ENCODE measurements around the gene ZNF217. TPM values are rescaled to one million over a fixed set of nuclear protein-coding genes. Genes with fewer than 3 reads are reported as not detected.
A peak's percentile ranks its signal among the peaks of the same experiment; 100 is the strongest.
"Not testable (repeated sequence)": the region's sequence is repeated elsewhere in the genome, so short reads cannot be mapped to it uniquely, and the experiment has no call there.

The ZNF217 gene
- total RNA-seq, 2 experiments from 2014 or later, result 51.3 to 51.8 TPM

DNA sequence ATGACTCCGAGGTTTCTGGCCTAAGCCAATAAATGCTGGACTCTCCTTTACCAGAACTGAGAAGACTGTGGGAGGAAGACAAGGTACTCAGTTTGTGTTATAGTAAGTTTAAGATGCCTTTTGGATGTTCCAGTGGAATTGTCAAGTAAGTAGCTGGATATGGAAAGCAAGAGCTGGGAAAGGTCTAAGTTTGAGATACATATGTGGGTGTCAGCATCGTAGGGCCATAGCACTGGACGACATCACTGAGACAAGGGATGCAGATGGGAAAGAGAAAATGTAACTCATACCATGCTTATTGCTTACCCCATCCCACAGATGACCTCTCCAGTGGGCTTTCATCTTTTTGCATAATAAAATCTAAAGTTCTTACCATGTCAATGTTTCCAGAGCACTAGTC is 45.5 kb upstream of the ZNF217 start:
- Mint-ChIP-seq H3K36me3 (ENCODE audit: low read depth) (no peaks in the 10 kb centered on the region), H3K27me3 (no peaks in the 10 kb centered on the region), H3K9me3 (no peaks in the 10 kb centered on the region), H3K4me3 (no peak overlapping the region), H3K27ac (no peak overlapping the region), H3K4me1 (ENCODE audit: low read depth) (peaks cover 41% of the 10 kb centered on the region)
- ChIA-PET CTCF (interaction anchor here (0.8 to 1.4 kb wide), 3 partner anchors 14 to 40 kb away, joined by 3 to 4 read pairs (median 3); no protein-coding TSS in a partner anchor), POLR2A (no interaction called here)
- intact Hi-C loops (cut with micrococcal nuclease), result no loop called here
- TF ChIP-seq, protein P1, sequence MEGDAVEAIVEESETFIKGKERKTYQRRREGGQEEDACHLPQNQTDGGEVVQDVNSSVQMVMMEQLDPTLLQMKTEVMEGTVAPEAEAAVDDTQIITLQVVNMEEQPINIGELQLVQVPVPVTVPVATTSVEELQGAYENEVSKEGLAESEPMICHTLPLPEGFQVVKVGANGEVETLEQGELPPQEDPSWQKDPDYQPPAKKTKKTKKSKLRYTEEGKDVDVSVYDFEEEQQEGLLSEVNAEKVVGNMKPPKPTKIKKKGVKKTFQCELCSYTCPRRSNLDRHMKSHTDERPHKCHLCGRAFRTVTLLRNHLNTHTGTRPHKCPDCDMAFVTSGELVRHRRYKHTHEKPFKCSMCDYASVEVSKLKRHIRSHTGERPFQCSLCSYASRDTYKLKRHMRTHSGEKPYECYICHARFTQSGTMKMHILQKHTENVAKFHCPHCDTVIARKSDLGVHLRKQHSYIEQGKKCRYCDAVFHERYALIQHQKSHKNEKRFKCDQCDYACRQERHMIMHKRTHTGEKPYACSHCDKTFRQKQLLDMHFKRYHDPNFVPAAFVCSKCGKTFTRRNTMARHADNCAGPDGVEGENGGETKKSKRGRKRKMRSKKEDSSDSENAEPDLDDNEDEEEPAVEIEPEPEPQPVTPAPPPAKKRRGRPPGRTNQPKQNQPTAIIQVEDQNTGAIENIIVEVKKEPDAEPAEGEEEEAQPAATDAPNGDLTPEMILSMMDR (IDR thresholded peaks at IDR 0.05), result no peak
- DNase-seq (no peak), ATAC-seq (no peak)

GRCh38 chr20:53637310-53637709 is 43.7 kb upstream of the ZNF217 start:
- intact Hi-C loops (cut with micrococcal nuclease); H3K36me3 Mint-ChIP-seq (ENCODE audit: low read depth); H3K27ac Mint-ChIP-seq; H3K4me3 Mint-ChIP-seq; H3K27me3 Mint-ChIP-seq; DNase-seq; CTCF ChIA-PET; ATAC-seq; POLR2A ChIA-PET; H3K9me3 Mint-ChIP-seq: not testable (repeated sequence)
- H3K4me1 Mint-ChIP-seq (ENCODE audit: low read depth), result peaks cover 29% of the 10 kb centered on the region

DNA sequence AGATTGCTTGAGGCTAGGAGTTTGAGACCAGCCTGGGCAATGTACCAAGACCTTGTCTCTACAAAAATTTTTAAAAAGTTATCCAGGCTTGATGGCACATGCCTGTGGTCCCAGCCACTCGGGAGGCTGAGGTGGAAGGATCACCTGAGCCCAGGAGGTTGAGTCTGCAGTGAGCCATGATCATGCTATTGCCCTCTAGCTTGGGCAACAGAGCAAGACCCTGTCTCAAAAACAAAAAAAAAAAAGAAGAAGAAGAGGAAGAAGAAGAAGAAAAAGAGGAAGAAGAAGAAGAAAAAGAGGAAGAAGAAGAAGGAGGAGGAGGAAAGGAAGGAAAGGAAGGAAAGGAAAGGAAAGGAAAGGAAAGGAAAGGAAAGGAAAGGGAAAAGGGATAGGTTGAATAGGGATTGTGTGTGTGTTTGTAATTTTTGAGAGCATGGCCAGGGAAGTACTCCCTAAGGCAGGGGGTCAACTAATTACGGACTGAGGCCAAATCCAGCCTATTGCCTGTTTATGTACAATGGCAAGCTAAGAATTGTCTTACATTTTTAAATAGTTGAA is 43.0 kb upstream of the ZNF217 start:
- Mint-ChIP-seq H3K4me1 (ENCODE audit: low read depth) (peaks cover 23% of the 10 kb centered on the region), H3K4me3 (no peak overlapping the region), H3K36me3 (ENCODE audit: low read depth) (no peaks in the 10 kb centered on the region), H3K27ac (no peak overlapping the region), H3K9me3 (no peaks in the 10 kb centered on the region), H3K27me3 (no peaks in the 10 kb centered on the region)
- TF ChIP-seq, protein P1 (IDR thresholded peaks at IDR 0.05), result no peak
- intact Hi-C loops (cut with micrococcal nuclease), result no loop called here
- CTCF ChIA-PET, result interaction anchor here (1.0 kb wide), 1 partner anchor 46 kb away, joined by 4 read pairs; no protein-coding TSS in a partner anchor
- ATAC-seq (no peak), DNase-seq (no peak)
- POLR2A ChIA-PET, result interaction anchor here (0.6 to 1.8 kb wide), 3 partner anchors 15 to 220 kb away, joined by 4 to 5 read pairs (median 4); no protein-coding TSS in a partner anchor

DNA sequence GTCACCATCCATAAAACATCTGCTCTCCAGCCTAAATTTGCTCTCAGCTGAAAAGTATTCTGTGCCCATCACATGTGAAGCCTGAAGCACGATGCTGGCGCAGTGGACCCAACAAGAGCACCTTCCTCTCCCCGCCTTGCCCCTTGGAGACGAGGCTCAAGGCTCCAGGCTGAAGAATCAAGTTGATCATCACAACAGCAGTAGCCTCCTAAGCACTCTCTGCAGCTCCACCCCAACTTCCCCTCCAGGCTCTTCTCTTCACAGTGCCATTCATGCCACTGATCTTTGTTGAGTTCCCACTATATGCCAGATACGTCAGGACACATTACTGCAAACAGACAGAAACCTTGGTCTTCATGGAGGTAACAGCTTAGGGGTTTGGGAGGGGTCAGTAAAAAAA is 41.6 kb upstream of the ZNF217 start:
- Mint-ChIP-seq H3K4me1 (ENCODE audit: low read depth) (peaks cover 18% of the 10 kb centered on the region), H3K9me3 (no peaks in the 10 kb centered on the region), H3K27me3 (no peaks in the 10 kb centered on the region), H3K27ac (peak overlapping the region; percentile 36), H3K36me3 (ENCODE audit: low read depth) (no peaks in the 10 kb centered on the region), H3K4me3 (no peak overlapping the region)
- DNase-seq (no peak), ATAC-seq (no peak)
- ChIA-PET POLR2A (interaction anchor here (1.1 to 1.8 kb wide), 3 partner anchors 13 to 73 kb away, joined by 5 to 8 read pairs (median 5); no protein-coding TSS in a partner anchor), CTCF (interaction anchor here (1.0 kb wide), 2 partner anchors 13 to 48 kb away, joined by 3 to 4 read pairs; no protein-coding TSS in a partner anchor)
- intact Hi-C loops (cut with micrococcal nuclease), result no loop called here
- TF ChIP-seq, protein P1 (IDR thresholded peaks at IDR 0.05), result no peak

GRCh38 chr20:53631909-53632662 is 38.4 kb upstream of the ZNF217 start:
- Mint-ChIP-seq H3K27me3 (no peaks in the 10 kb centered on the region), H3K9me3 (no peaks in the 10 kb centered on the region), H3K27ac (no peak overlapping the region), H3K4me3 (no peak overlapping the region), H3K4me1 (ENCODE audit: low read depth) (peaks cover 23% of the 10 kb centered on the region), H3K36me3 (ENCODE audit: low read depth) (no peaks in the 10 kb centered on the region)
- ChIA-PET CTCF (interaction anchor here (0.9 to 1.6 kb wide), 2 partner anchors 9 to 11 kb away, joined by 3 read pairs; no protein-coding TSS in a partner anchor), POLR2A (interaction anchor here (0.7 to 2.4 kb wide), 2 partner anchors 10 to 11 kb away, joined by 3 to 8 read pairs; no protein-coding TSS in a partner anchor)
- TF ChIP-seq, protein P1 (IDR thresholded peaks at IDR 0.05), result no peak
- no peak for ATAC-seq
- intact Hi-C loops (cut with micrococcal nuclease), result no loop called here
- no peak for DNase-seq

Data from activated CD8-positive, alpha-beta T cell treated with anti-CD3 and anti-CD28 coated beads for 36 hours (primary cell).